ENCODE measurements around the gene RAI1. TPM values are rescaled to one million over a fixed set of nuclear protein-coding genes. Genes with fewer than 3 reads are reported as not detected.

The RAI1 gene
- total RNA-seq, 2 donors from 2014 or later: 35.9 to 42.9 TPM

DNA sequence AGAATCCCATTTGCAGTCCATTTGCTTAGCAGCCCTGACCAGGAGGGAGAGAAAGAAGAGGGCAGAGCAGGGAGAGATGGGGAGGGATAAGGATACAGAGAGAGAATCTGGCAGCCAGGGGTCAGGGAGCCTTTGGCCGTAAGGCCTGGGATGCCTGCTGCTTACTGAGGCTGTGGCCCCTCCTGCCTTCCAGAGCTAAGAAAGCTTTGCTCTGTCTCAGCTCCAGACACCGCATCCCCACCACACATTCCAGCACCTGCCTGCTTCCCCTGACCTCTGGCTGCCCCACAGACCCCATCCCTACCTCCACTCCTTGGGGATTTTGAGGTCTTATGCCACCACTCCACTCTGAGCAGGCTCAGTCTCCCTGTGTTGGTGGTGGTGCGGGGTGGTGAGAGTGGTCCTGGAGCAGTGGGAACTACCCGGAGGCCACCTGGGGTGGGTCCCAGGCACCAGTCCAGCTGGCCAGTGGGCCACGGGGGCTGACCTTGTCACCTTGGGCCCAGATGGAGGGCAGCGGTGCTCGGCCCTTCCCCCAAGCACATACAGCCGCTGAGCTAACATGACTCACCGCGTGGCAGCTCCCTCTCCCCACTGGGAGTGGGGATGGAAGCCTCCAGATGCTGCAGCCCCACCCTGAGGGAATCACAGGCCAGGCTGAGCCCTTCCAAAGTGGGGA is 58.3 kb downstream of the RAI1 start:
- no peak for DNase-seq
- H3K27me3 Mint-ChIP-seq (ENCODE audit: insufficient read depth): peaks cover 8% of the 10 kb centered on the region
- H3K27me3 ChIP-seq (ENCODE audit: control insufficient read depth, insufficient read depth, low read length, poor library complexity, severe bottlenecking): no peaks in the 10 kb centered on the region
- H3K27ac ChIP-seq (ENCODE audit: low read depth, low read length): peak overlapping the region; percentile 16
- no peak overlapping the region for H3K27ac Mint-ChIP-seq
- H3K9ac ChIP-seq (ENCODE audit: extremely low read depth, low read length, poor library complexity, severe bottlenecking): no peak overlapping the region
- TF ChIP-seq, protein P1, sequence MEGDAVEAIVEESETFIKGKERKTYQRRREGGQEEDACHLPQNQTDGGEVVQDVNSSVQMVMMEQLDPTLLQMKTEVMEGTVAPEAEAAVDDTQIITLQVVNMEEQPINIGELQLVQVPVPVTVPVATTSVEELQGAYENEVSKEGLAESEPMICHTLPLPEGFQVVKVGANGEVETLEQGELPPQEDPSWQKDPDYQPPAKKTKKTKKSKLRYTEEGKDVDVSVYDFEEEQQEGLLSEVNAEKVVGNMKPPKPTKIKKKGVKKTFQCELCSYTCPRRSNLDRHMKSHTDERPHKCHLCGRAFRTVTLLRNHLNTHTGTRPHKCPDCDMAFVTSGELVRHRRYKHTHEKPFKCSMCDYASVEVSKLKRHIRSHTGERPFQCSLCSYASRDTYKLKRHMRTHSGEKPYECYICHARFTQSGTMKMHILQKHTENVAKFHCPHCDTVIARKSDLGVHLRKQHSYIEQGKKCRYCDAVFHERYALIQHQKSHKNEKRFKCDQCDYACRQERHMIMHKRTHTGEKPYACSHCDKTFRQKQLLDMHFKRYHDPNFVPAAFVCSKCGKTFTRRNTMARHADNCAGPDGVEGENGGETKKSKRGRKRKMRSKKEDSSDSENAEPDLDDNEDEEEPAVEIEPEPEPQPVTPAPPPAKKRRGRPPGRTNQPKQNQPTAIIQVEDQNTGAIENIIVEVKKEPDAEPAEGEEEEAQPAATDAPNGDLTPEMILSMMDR (conservative IDR thresholded peaks at IDR 0.05): no peak
- H3K36me3 Mint-ChIP-seq (ENCODE audit: low read depth): no peaks in the 10 kb centered on the region
- no peak overlapping the region for H3K4me3 ChIP-seq (ENCODE audit: low read length)
- peaks cover 25% of the 10 kb centered on the region for H3K4me1 ChIP-seq (ENCODE audit: control insufficient read depth, insufficient read depth, low read length)
- H3K9me3 ChIP-seq (ENCODE audit: control insufficient read depth, low read length): no peaks in the 10 kb centered on the region
- H3K4me1 Mint-ChIP-seq: peaks cover 20% of the 10 kb centered on the region
- no peaks in the 10 kb centered on the region for H3K9me3 Mint-ChIP-seq
- H3K36me3 ChIP-seq (ENCODE audit: control insufficient read depth, insufficient read depth, low read length): peaks cover 4% of the 10 kb centered on the region
- no peak overlapping the region for H3K4me3 Mint-ChIP-seq
- WGBS, 2 experiments (ENCODE audit: insufficient coverage in 1 of 2, insufficient read length in 1 of 2): 74 to 77% methylated on average over 3 to 10 of the region's 10 CpGs

DNA sequence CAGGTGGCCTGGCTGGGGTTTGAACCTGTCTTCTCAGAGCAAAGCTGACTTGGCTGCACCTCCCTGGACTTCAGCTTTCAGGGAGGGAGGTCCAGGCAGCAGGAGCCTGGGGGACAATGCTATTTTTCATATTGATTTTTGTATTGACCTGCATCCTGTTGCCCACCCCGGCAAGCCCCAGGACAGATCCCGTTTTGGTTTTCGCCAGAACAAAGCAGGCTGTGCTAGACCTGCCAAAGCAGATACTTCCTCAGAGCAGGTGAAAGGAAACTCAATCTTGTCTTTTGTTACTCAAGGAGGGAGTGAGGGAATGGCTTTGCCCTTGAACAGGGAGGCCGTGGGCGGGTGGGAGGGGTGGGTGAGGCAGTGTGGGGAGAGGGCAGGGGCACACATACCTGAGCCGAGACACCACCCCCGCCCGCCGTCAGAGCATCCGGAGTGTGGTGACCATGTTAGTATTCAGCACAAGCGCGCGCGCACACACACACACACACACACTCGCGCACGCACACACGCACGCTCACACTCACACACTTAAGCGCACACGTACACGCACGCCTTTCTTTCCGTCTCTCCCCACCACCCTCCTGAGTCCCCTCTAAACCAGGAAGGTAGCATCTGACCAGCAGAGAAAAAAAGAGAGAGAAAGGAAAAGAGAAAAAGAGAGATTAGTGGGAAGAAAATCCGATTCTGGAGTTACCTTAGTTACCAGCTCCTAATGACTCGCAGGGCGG is 59.5 kb downstream of the RAI1 start:
- peaks cover 4% of the 10 kb centered on the region for H3K36me3 ChIP-seq (ENCODE audit: control insufficient read depth, insufficient read depth, low read length)
- Mint-ChIP-seq H3K4me1 (peaks cover 20% of the 10 kb centered on the region), H3K36me3 (ENCODE audit: low read depth) (no peaks in the 10 kb centered on the region), H3K27me3 (ENCODE audit: insufficient read depth) (peaks cover 6% of the 10 kb centered on the region), H3K9me3 (no peaks in the 10 kb centered on the region), H3K4me3 (no peak overlapping the region), H3K27ac (peak overlapping the region; percentile 78)
- H3K9me3 ChIP-seq (ENCODE audit: control insufficient read depth, low read length): no peaks in the 10 kb centered on the region
- DNase-seq: peak; percentile 77
- no peak overlapping the region for H3K4me3 ChIP-seq (ENCODE audit: low read length)
- TF ChIP-seq, protein P1 (conservative IDR thresholded peaks at IDR 0.05): no peak
- peak overlapping the region; percentile 92 for H3K27ac ChIP-seq (ENCODE audit: low read depth, low read length)
- peaks cover 25% of the 10 kb centered on the region for H3K4me1 ChIP-seq (ENCODE audit: control insufficient read depth, insufficient read depth, low read length)
- no peak overlapping the region for H3K9ac ChIP-seq (ENCODE audit: extremely low read depth, low read length, poor library complexity, severe bottlenecking)
- WGBS, 2 experiments (ENCODE audit: insufficient coverage in 1 of 2, insufficient read length in 1 of 2): 43 to 68% methylated on average over 6 to 24 of the region's 27 CpGs
- H3K27me3 ChIP-seq (ENCODE audit: control insufficient read depth, insufficient read depth, low read length, poor library complexity, severe bottlenecking): no peaks in the 10 kb centered on the region

DNA sequence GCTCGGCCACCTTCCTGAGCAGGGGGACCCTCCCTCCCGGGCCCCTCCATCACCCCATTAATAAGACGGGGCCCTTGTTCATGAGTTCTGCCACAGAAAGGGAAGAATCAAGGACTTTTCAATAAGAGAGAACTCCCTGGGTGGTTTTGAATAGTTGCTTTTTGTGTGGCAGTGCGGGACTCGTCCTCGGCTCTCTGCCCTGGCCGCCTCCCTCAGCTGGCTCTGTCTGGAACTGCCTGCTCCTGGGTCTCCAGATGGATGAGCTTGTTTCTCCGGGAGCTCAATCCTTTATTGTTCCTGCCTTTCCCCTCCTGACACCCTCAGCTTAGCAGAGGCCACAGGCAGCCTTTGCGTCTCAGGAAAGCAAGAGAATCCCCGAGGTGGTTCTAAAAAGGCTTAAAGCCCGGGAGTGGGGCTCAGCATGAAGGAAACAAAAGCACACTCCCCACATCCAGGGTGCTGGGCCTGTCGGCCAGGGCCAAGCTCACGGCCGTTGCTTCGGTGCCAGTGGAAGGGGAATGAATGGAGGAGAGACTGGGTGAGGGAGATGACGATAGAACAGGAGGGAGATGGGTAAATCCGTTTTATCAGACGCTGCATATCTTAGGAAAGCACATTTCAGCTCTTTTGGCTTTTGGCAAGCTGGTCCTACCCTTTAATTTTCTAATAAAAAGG is 60.2 kb downstream of the RAI1 start:
- H3K4me1 ChIP-seq (ENCODE audit: control insufficient read depth, insufficient read depth, low read length): peaks cover 25% of the 10 kb centered on the region
- peak; percentile 91 for DNase-seq
- TF ChIP-seq, protein P1 (conservative IDR thresholded peaks at IDR 0.05): peak; percentile 56
- no peak overlapping the region for H3K4me3 ChIP-seq (ENCODE audit: low read length)
- peak overlapping the region; percentile 92 for H3K27ac ChIP-seq (ENCODE audit: low read depth, low read length)
- WGBS, 2 experiments (ENCODE audit: insufficient coverage in 1 of 2, insufficient read length in 1 of 2): 55 to 59% methylated on average over 10 to 18 of the region's 18 CpGs
- H3K9ac ChIP-seq (ENCODE audit: extremely low read depth, low read length, poor library complexity, severe bottlenecking): peak overlapping the region; percentile 38
- Mint-ChIP-seq H3K4me1 (peaks cover 20% of the 10 kb centered on the region), H3K27ac (peak overlapping the region; percentile 78), H3K9me3 (no peaks in the 10 kb centered on the region), H3K27me3 (ENCODE audit: insufficient read depth) (peaks cover under 1% of the 10 kb centered on the region), H3K4me3 (no peak overlapping the region), H3K36me3 (ENCODE audit: low read depth) (no peaks in the 10 kb centered on the region)
- H3K27me3 ChIP-seq (ENCODE audit: control insufficient read depth, insufficient read depth, low read length, poor library complexity, severe bottlenecking): no peaks in the 10 kb centered on the region
- peaks cover 4% of the 10 kb centered on the region for H3K36me3 ChIP-seq (ENCODE audit: control insufficient read depth, insufficient read depth, low read length)
- no peaks in the 10 kb centered on the region for H3K9me3 ChIP-seq (ENCODE audit: control insufficient read depth, low read length)

Data from endodermal cell (in vitro differentiated cells).